ENCODE measurements around the gene RBM4. TPM values are rescaled to one million over a fixed set of nuclear protein-coding genes. Genes with fewer than 3 reads are reported as not detected.

RBM4 gene
- total and polyA plus RNA-seq, 2 of the 4 experiments (the other 2 are of a cell fraction) = 165 to 198 TPM

DNA sequence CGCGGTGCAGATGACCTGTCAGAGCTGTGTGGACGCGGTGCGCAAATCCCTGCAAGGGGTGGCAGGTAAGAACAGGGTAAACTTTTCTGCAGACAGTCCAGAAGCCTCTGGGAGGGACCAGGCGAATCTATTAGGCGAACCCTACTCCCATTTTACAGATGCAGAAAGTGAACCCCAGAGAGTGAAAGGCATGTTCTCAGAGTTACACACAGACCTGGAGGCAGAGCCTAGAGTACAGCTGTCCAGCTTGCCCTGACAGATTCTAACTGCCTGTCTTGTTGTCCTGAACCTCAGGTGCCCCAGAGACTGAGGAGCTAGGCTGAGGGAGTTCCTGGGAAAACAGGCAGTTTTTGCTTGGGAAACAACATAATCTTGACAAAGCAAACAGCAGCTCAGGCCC lies 44.9 kb upstream of the RBM4 start:
- POLR2A ChIA-PET (ENCODE audit: unreplicated experiment) = no interaction called here
- dilution Hi-C loops (cut with HindIII; ENCODE audit: low sequenced_read_pairs, unreplicated experiment) = no loop called here
- Histone ChIP-seq H3K27ac (ENCODE audit: insufficient read depth, low read length) (peak overlapping the region; percentile 85; the same call in 1 of the 2 replicates), H3K4me3 (ENCODE audit: insufficient read depth, low read depth, low read length) (peak overlapping the region; percentile 71), H3K14ac (replicated peaks; ENCODE audit: low read depth, low read length) (peak overlapping the region; percentile 95), H3K4me2 (ENCODE audit: low read depth, low read length) (peak overlapping the region; percentile 89), H4K8ac (ENCODE audit: low read depth in 2 of 2, low read length in 2 of 2) (peak overlapping the region; percentile 71 to 96), H2BK15ac (ENCODE audit: low read depth, low read length) (0 out of 3 replicates have a peak overlapping the region, but pooled peaks have one; percentile 18), H2AK5ac (ENCODE audit: low read depth, low read length) (peak overlapping the region; percentile 46), H3K9ac (ENCODE audit: low read depth, low read length) (peak overlapping the region; percentile 93), H3K79me1 (ENCODE audit: low read depth in 1 of 2, low read length in 2 of 2) (peaks cover 23 to 35% of the 10 kb centered on the region in 2 experiments), H3K18ac (ENCODE audit: low read depth, low read length) (no peak overlapping the region), H4K20me1 (ENCODE audit: insufficient read depth, low read length) (no peaks in the 10 kb centered on the region), H2BK20ac (ENCODE audit: low read depth, low read length) (no peak overlapping the region), H3K27me3 (ENCODE audit: control insufficient read depth, insufficient read depth, low read length) (no peaks in the 10 kb centered on the region), H3K4me1 (ENCODE audit: control insufficient read depth, insufficient read depth, low read length) (peaks cover 11% of the 10 kb centered on the region), H2AK9ac (replicated peaks; ENCODE audit: low read depth, low read length, poor library complexity) (peak overlapping the region; percentile 90), H3K9me1 (ENCODE audit: insufficient read depth, low read length) (peaks cover 19% of the 10 kb centered on the region), H2BK5ac (ENCODE audit: low read depth, low read length, poor library complexity, severe bottlenecking) (peak overlapping the region; percentile 75), H3K23ac (ENCODE audit: low read depth, low read length) (peak overlapping the region; percentile 87; the same call in 1 of the 2 replicates), H2BK120ac (ENCODE audit: low read depth, low read length) (0 out of 2 replicates have a peak overlapping the region, but pooled peaks have one; percentile 20), H2AFZ (replicated peaks; ENCODE audit: low read length, poor library complexity) (peak overlapping the region; percentile 99), H3K56ac (ENCODE audit: extremely low read depth, insufficient read depth, low read length) (no peak overlapping the region), H3K9me3 (ENCODE audit: control insufficient read depth, insufficient read depth, low read length) (no peaks in the 10 kb centered on the region), H4K5ac (ENCODE audit: low read depth, low read length) (no peak overlapping the region), H3K36me3 (ENCODE audit: control insufficient read depth, insufficient read depth, low read length) (peaks cover 2% of the 10 kb centered on the region; the same call in 1 of the 2 replicates), H3K4ac (ENCODE audit: low read depth, low read length) (peak overlapping the region; percentile 90), H4K91ac (ENCODE audit: insufficient read depth, low read depth, low read length) (peak overlapping the region; percentile 75; the same call in 1 of the 2 replicates)
- DNase-seq (no peak), ATAC-seq (ENCODE audit: low read depth) (no peak)
- no peak for TF ChIP-seq FOS (IDR thresholded peaks at IDR 0.05; ENCODE audit: low read depth, low read length)
- TF ChIP-seq, protein P1, sequence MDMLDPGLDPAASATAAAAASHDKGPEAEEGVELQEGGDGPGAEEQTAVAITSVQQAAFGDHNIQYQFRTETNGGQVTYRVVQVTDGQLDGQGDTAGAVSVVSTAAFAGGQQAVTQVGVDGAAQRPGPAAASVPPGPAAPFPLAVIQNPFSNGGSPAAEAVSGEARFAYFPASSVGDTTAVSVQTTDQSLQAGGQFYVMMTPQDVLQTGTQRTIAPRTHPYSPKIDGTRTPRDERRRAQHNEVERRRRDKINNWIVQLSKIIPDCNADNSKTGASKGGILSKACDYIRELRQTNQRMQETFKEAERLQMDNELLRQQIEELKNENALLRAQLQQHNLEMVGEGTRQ (IDR thresholded peaks at IDR 0.05; ENCODE audit: low read depth, low read length) = no peak
- no peak for TF ChIP-seq RCOR1 (IDR thresholded peaks at IDR 0.05; ENCODE audit: insufficient replicate concordance, low read length)
- TF ChIP-seq CHD1 (IDR thresholded peaks at IDR 0.05; ENCODE audit: low read depth, low read length) = no peak
- no peak for TF ChIP-seq BHLHE40 (IDR thresholded peaks at IDR 0.05; ENCODE audit: low read depth, low read length)
- no peak for TF ChIP-seq MAFK (IDR thresholded peaks at IDR 0.05; ENCODE audit: low read depth, low read length)
- TSS peak; percentile 56 for BruUV-seq (replicated peaks)
- WGBS, 2 experiments (ENCODE audit: extremely low coverage in 2 of 2, insufficient read length in 1 of 2) = 40% methylated on average over 2 of the region's 7 CpGs; no CpG with 5 or more reads in 1 of the 2 experiments
- CTCF ChIA-PET = interaction anchor here (0.5 kb wide), 1 partner anchor 24 kb away, joined by 4 read pairs; no protein-coding TSS in a partner anchor
- in situ Hi-C loops (cut with MboI; ENCODE audit: low sequenced_read_pairs) = no loop called here
- intact Hi-C loops (cut with micrococcal nuclease) = no loop called here
